ENCODE data around the gene PLEKHA1.

DNA sequence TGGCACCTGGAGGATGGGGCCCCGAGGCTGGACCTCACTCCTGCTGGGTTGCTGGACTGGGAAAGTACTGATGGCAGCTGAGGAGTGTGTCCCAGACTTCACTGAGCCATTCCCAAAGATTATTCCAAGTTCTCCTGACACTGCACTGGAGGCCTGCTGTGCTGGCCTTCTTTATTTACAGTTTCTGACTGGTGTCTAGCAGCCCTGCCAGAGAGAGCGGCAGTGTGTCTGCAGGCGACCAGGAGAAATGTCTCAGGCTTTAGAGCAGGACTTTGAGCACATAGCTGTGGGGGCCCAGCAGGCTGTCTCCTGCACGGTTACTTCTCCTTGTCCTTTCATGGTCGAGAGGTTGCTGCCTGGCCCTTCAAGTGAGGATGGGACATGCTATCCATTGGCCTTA is 102.9 kb downstream of the PLEKHA1 start:
- TF ChIP-seq, protein P1, sequence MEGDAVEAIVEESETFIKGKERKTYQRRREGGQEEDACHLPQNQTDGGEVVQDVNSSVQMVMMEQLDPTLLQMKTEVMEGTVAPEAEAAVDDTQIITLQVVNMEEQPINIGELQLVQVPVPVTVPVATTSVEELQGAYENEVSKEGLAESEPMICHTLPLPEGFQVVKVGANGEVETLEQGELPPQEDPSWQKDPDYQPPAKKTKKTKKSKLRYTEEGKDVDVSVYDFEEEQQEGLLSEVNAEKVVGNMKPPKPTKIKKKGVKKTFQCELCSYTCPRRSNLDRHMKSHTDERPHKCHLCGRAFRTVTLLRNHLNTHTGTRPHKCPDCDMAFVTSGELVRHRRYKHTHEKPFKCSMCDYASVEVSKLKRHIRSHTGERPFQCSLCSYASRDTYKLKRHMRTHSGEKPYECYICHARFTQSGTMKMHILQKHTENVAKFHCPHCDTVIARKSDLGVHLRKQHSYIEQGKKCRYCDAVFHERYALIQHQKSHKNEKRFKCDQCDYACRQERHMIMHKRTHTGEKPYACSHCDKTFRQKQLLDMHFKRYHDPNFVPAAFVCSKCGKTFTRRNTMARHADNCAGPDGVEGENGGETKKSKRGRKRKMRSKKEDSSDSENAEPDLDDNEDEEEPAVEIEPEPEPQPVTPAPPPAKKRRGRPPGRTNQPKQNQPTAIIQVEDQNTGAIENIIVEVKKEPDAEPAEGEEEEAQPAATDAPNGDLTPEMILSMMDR (IDR thresholded peaks at IDR 0.05), result no peak
- no peak for TF ChIP-seq POLR2AphosphoS5 (IDR thresholded peaks at IDR 0.05; ENCODE audit: insufficient read depth in 1 of 2, low read depth in 1 of 2)
